Skeletal muscle tissue (tissue), 4 donors: ENCODE results near the gene COL17A1. TPM values are rescaled to one million over a fixed set of nuclear protein-coding genes. Genes with fewer than 3 reads are reported as not detected.

Source experiments
- H3K27ac ChIP-seq: one replicate; pipeline ENCODE4 v1.7.0; 2013; ENCODE audit warnings: mild to moderate bottlenecking, low read depth, low read length, inconsistent platforms
- H3K27me3 ChIP-seq, 3 donors: one replicate each; pipeline ENCODE4 v1.7.0; 2013; ENCODE audit warnings: low read length in 3 of 3; ENCODE audit not compliant: control insufficient read depth in 3 of 3, insufficient read depth in 3 of 3
- H3K36me3 ChIP-seq, 3 donors: one replicate each; pipeline ENCODE4 v1.7.0; 2013; ENCODE audit warnings: low read length in 3 of 3; ENCODE audit not compliant: control insufficient read depth in 3 of 3, insufficient read depth in 3 of 3
- H3K4me1 ChIP-seq, 3 donors: one replicate each; pipeline ENCODE4 v1.7.0; 2013; ENCODE audit warnings: low read length in 3 of 3, mild to moderate bottlenecking in 3 of 3; ENCODE audit not compliant: control insufficient read depth in 3 of 3, insufficient read depth in 3 of 3
- H3K4me3 ChIP-seq, 3 donors: one replicate each; pipeline ENCODE4 v1.7.0; 2013; ENCODE audit warnings: low read length in 3 of 3
- H3K9ac ChIP-seq, 3 donors: one replicate each; pipeline ENCODE4 v1.7.0; 2013; ENCODE audit warnings: low read length in 3 of 3, mild to moderate bottlenecking in 3 of 3, moderate library complexity in 2 of 3, low read depth in 1 of 3
- H3K9me3 ChIP-seq, 3 donors: one replicate each; pipeline ENCODE4 v1.7.0; 2013; ENCODE audit warnings: low read length in 3 of 3; ENCODE audit not compliant: control insufficient read depth in 3 of 3
- total RNA-seq: library from RNA; depleted of rRNA; stranded (reverse); fragments of >200 nt; gene quantifications from one replicate; pipeline ENCODE4 v1.2.3, GENCODE V29; 2014
- donor health status: Osteomylitis.

Gene COL17A1
- total RNA-seq, 1 donor from 2014 or later: under 0.01 TPM

- Histone ChIP-seq H3K9ac (peak overlapping the region in 1 of 3 donors; percentile 98), H3K9me3 (no peaks in the 10 kb centered on the region), H3K36me3 (no peaks in the 10 kb centered on the region), H3K27ac (peak overlapping the region; percentile 100), H3K4me1 (peaks cover 6 to 11% (median 10%) of the 10 kb centered on the region in 3 donors), H3K4me3 (no peak overlapping the region), H3K27me3 (no peaks in the 10 kb centered on the region)
These were observed 34.3 kb upstream of the COL17A1 start for GRCh38 chr10:104119996-104120395.

GRCh38 chr10:104117839-104118323 is 32.2 kb upstream of the COL17A1 start:
- no peak overlapping the region for H3K27ac ChIP-seq
- H3K27me3 ChIP-seq: no peaks in the 10 kb centered on the region
- no peak overlapping the region for H3K4me3 ChIP-seq
- H3K4me1 ChIP-seq: peaks cover 6 to 11% (median 10%) of the 10 kb centered on the region in 3 donors
- H3K9me3 ChIP-seq: no peaks in the 10 kb centered on the region
- H3K9ac ChIP-seq: no peak overlapping the region
- no peaks in the 10 kb centered on the region for H3K36me3 ChIP-seq

- Histone ChIP-seq H3K9ac (no peak overlapping the region), H3K27me3 (no peaks in the 10 kb centered on the region), H3K36me3 (no peaks in the 10 kb centered on the region), H3K4me3 (no peak overlapping the region), H3K4me1 (no peaks in the 10 kb centered on the region), H3K9me3 (no peaks in the 10 kb centered on the region), H3K27ac (no peak overlapping the region)
These were observed 27.8 kb upstream of the COL17A1 start for GRCh38 chr10:104113376-104113956.

GRCh38 chr10:104109908-104110662 is 24.4 kb upstream of the COL17A1 start:
- Histone ChIP-seq H3K9ac (no peak overlapping the region), H3K27ac (no peak overlapping the region), H3K27me3 (no peaks in the 10 kb centered on the region), H3K4me3 (no peak overlapping the region), H3K4me1 (no peaks in the 10 kb centered on the region), H3K9me3 (no peaks in the 10 kb centered on the region), H3K36me3 (no peaks in the 10 kb centered on the region)

- Histone ChIP-seq H3K4me3 (no peak overlapping the region), H3K4me1 (no peaks in the 10 kb centered on the region), H3K36me3 (no peaks in the 10 kb centered on the region), H3K27me3 (no peaks in the 10 kb centered on the region), H3K9me3 (no peaks in the 10 kb centered on the region), H3K9ac (no peak overlapping the region), H3K27ac (no peak overlapping the region)
These were observed 19.2 kb upstream of the COL17A1 start for GRCh38 chr10:104104926-104105325.

- Histone ChIP-seq H3K9me3 (no peaks in the 10 kb centered on the region), H3K4me1 (no peaks in the 10 kb centered on the region)
These were observed 18.7 kb upstream of the COL17A1 start for GRCh38 chr10:104104418-104104817.

GRCh38 chr10:104103956-104104355 is 18.3 kb upstream of the COL17A1 start:
- Histone ChIP-seq H3K4me1 (no peaks in the 10 kb centered on the region), H3K4me3 (no peak overlapping the region), H3K9me3 (no peaks in the 10 kb centered on the region), H3K27me3 (no peaks in the 10 kb centered on the region), H3K36me3 (no peaks in the 10 kb centered on the region), H3K9ac (no peak overlapping the region), H3K27ac (no peak overlapping the region)

More at GRCh38 chr10:104104418-104104817, 18.7 kb upstream of the COL17A1 start:
- H3K27me3 ChIP-seq: no peaks in the 10 kb centered on the region
- no peak overlapping the region for H3K27ac ChIP-seq
- no peak overlapping the region for H3K4me3 ChIP-seq
- no peak overlapping the region for H3K9ac ChIP-seq
- H3K36me3 ChIP-seq: no peaks in the 10 kb centered on the region

GRCh38 chr10:104101902-104102301 is 16.2 kb upstream of the COL17A1 start:
- Histone ChIP-seq H3K9me3 (no peaks in the 10 kb centered on the region), H3K27me3 (no peaks in the 10 kb centered on the region), H3K36me3 (no peaks in the 10 kb centered on the region), H3K4me3 (no peak overlapping the region), H3K4me1 (no peaks in the 10 kb centered on the region), H3K27ac (no peak overlapping the region), H3K9ac (no peak overlapping the region)

GRCh38 chr10:104100795-104101194 is 15.1 kb upstream of the COL17A1 start:
- no peak overlapping the region for H3K4me3 ChIP-seq
- no peaks in the 10 kb centered on the region for H3K9me3 ChIP-seq
- H3K27me3 ChIP-seq: no peaks in the 10 kb centered on the region
- H3K36me3 ChIP-seq: no peaks in the 10 kb centered on the region
- no peak overlapping the region for H3K27ac ChIP-seq
- no peaks in the 10 kb centered on the region for H3K4me1 ChIP-seq
- no peak overlapping the region for H3K9ac ChIP-seq

GRCh38 chr10:104099941-104100340 is 14.3 kb upstream of the COL17A1 start:
- no peaks in the 10 kb centered on the region for H3K36me3 ChIP-seq
- H3K9me3 ChIP-seq: no peaks in the 10 kb centered on the region
- H3K4me3 ChIP-seq: no peak overlapping the region
- H3K27ac ChIP-seq: no peak overlapping the region
- no peaks in the 10 kb centered on the region for H3K27me3 ChIP-seq
- no peaks in the 10 kb centered on the region for H3K4me1 ChIP-seq
- H3K9ac ChIP-seq: no peak overlapping the region
